Measurements from ENCODE around the gene FXYD5.

Gene FXYD5

GRCh38 chr19:35154525-35155406 is at the start of gene FXYD5:
Gene FXYD5, plus strand, starts transcription at chr19:35154735. Its CDS starts 816 bp downstream, at chr19:35155551.
- DNase-seq, result peak; percentile 76

GRCh38 chr19:35105047-35105410 is 49.5 kb upstream of the FXYD5 start:
- DNase-seq, result no peak

- DNase-seq, result no peak
Observed at GRCh38 chr19:35105411-35106290, 48.9 kb upstream of the FXYD5 start.

DNA sequence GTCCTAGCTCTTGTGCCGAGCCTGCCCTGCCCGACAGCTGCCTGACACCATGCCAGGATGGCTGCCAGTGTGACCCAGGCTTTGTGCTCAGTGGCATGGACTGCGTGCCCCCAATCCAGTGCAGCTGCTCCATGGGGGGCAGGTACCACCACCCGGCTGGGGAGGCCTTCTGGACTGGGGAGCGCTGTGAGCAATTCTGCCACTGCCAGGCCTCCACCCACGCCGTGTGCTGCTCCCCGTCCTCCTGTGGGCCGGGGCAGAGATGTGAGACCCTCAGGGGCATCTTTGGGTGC is 48.3 kb upstream of the FXYD5 start:
- DNase-seq, result no peak

DNA sequence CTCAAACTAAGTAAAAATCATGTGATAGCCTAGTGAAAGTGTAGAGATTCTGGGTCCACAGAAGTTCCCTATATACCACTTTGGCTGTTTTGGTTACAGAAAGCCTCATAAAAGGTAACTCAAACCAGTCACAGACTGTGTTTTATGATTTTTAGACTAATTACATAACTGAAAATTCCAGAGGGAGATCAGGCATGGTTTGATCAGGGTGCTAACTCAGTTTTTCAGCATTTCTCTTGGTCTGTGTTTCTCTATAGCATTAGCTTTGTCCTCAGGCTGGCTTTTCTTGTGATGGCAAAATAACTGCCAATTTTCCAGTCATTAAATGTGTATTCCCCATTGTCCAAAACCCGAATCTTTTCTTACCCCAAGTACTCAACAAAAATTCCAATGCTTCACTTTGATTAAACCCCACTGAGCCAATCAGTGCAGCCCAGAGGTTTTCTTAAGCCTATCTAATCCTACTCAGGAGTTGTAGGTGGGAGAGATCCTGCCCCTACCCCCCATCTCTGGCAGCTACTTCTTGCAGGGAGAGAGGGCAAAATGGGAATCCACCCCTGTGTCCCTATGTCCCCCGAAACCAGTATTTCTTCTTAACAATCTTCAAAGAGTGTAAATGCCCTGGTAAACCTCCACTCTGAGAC is 47.5 kb upstream of the FXYD5 start:
- no peak for DNase-seq

DNA sequence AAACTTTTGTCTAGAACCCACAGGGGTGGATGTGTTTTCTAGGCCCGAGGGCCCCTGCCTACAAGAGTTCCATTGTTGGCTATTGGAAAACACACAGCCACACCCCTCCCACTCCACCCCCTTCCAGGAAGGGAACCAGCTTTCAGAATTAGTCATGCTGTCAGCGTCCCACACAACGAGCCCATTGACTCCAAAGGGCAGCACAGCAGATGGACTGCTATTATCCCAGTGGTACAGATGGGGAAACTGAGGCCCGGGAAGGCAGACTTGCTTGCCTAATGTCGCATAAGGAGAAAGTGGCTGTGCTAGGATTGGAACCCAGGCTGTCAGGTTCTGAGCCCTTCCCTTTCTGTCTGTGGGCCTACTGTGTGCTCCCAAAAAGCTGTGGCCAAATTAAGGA is 47.0 kb upstream of the FXYD5 start:
- DNase-seq, result no peak

GRCh38 chr19:35108730-35109129 is 45.8 kb upstream of the FXYD5 start:
- DNase-seq, result no peak

DNA sequence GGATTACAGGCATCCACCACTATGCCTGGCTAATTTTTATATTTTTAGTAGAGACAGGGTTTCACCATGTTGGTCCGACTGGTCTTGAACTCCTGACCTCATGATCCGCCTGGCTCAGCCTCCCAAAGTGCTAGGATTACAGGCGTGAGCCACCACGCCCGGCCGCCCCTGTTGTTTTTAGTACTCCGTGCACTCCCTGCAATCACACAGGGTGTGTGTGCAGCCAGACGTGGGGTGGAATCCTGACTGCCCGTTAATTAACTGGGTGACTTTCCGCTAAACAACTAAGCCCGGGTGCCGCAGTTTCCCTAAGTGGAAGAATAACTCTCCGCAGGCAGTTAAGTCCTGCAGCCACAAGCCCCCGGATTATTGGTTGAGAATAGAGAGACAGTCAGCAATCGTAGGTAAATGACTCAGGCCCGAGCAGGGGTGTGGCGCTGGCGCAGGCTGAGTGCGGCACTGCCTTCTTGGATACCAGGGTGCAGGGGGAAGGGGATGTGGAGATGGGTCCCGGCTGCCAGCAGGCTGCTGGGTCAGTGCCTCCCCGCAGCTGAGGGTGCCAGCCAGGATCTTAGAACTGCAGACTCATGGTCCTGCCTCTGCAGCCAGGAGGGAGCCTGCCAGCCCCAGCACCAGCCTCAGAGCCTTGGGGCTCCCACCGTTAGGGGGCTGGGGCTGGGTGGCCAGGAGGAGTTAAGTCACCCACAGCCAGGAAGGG is 45.0 kb upstream of the FXYD5 start:
- DNase-seq, result no peak

- no peak for DNase-seq
Observed at GRCh38 chr19:35110974-35111373, 43.6 kb upstream of the FXYD5 start.

DNA sequence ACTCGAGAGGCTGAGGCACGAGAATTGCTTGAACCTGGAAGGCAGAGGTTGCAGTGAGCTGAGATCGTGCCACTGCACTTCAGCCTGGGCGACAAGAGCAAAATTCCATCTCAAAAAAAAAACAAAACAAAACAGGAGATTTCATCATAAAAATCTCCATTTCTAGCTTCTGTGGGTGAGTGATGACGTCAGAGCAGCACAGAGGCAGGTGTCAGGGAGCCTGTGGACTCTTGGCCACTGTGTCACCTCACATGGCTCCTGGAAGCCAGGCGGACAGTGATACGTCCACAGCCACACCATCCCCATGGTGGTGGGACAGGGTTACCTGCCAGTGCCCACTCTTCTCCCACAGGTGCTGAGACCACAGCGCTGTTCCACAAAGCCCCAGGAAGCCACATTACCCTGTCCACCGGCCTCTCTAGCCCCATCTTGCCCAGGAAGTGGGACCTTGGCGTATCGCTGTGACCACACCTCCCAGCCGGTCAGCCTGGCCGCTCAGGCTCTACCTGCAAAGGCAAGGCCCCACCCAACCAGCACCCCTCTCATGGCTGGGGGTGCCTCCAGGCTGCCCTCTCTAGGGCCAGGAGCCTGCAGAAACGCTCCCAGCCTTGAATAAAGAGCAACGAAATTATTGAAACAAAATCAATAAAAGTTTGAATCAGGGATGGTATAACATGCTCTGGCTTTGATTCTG is 41.4 kb upstream of the FXYD5 start:
- no peak for DNase-seq

DNA sequence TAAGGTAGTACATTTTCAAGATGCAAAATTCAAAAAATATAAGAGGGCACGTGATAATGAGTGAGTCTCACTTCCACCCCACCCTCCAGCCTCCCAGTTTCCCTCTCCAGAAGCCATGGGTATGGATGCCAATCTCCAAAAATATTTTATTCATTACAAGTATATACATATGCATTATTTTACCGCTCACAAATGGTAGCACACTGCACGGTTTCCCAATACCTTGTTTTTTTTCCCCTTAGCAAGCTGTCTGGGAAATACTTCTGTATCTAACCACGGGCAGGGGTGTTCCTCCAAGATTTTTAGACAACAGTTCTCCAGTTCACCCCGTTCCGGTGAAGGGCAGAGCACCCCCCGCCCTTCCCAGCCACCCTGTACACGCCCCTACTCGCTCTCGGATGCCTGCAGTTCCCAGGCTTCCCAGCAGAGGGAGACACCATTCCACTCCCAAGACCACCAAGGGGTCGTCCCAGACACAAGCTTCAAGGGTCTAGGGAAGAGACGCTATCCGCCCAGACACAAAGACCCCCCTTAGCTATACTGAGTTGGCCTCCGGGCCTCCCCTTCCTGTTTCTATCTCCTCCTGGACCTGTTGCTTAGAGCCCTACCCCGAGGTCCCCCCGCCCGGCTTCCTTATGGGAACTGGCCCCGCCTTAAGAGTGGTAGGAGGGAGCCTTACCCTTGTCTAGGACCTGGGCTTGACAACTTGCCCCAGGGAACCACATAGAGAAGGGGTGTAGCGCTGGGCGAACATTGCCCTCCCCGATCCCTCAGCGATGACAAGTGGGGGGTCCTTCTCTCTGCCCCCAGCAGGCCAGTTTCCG is 40.0 kb upstream of the FXYD5 start:
- DNase-seq, result peak; percentile 68

DNA sequence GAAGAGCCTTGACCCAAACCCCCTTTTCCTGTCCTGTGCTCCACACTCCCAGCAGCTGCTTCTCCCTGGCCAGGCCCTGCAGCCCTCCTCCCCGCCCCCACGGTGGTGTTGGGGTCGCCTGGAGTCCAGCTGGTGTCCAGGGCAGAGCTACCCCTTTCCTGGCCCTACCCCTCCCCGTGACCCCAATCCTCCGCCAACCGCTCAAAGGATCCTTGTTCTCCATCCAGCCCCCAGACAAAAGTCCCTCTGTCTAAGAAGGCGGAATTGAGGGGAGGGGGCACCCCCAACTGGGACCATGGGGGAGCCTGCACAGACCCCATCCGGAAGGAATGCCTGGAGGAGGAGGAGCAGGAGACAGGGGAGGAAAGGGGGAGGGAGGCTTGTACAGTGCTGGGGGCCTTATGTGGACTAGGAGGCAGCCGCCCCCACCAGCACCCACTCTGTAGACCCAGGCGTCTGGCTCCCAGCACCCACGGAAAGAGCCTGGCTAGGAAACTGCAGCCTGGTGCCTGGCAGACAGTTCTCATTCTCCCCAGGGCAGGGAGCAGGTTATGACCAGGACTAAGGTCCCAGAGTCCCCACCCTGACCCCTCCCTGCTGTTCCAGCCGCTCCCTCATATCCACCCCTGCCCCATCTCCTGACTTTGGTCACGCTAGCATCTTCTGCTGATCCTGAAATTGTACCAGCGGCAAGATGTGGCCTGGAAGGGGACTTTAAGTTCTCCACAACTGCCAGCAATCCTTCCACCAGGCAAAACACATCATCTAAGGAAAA is 39.2 kb upstream of the FXYD5 start, which contains the start of gene FXYD3:
Gene FXYD3 (plus strand): TSS at position 647 of the 775 bp plus-strand sequence. CDS start 3,554 bp downstream, outside the sequence.
- DNase-seq, result no peak

DNA sequence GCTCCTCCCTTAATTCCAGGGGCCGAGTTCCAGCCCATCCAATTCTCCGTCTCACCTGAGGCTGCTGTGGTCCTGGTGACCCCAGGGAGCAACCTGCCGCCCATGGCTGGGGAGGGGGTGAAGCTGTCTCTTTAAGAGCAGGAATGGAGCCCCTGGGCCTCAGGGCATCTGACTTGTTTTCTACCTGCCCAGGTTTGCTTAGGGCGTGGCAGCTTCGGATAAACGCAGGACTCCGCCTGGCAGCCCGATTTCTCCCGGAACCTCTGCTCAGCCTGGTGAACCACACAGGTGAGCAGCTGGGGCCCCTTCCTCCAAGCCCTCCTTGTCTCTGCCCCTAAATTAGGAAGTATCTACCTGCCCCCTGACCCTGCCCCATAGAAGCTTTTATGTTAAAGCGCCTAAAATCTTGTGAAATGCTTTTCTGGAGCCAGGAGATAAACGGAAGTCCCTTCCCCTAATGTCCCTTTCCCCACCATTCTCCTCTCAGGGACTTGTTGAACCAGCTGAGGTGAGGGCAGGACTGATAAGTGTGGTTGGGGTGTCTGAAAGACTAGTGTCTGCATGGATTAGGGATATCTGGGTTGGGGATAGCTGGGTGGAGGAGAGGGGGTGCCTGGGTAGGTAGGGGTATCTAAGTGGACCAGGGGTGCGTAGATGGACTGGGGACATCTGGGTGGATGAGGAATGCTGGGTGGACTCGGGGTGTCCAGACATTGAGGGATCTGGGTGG is 38.3 kb upstream of the FXYD5 start:
- no peak for DNase-seq

GRCh38 chr19:35117116-35117515 is 37.4 kb upstream of the FXYD5 start:
- no peak for DNase-seq

DNA sequence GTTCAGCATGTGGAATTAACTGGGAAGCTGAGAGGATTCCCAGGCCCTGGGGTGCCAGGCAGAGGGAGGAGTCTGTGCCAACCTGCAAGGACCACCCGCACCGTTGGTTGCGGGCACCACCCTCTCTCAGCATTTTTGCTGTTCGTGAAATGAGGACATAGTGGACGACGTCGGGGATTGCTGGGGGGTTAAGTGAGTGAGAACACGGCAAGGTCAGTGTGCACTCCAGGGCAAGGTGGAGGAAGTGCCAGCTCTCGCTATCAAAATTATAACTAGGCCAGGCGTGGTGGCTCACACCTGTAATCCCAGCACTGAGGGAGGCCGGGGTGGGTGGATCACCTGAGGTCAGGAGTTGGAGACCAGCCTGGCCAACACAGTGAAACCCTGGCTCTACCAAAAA is 36.7 kb upstream of the FXYD5 start:
- DNase-seq, result no peak

DNA sequence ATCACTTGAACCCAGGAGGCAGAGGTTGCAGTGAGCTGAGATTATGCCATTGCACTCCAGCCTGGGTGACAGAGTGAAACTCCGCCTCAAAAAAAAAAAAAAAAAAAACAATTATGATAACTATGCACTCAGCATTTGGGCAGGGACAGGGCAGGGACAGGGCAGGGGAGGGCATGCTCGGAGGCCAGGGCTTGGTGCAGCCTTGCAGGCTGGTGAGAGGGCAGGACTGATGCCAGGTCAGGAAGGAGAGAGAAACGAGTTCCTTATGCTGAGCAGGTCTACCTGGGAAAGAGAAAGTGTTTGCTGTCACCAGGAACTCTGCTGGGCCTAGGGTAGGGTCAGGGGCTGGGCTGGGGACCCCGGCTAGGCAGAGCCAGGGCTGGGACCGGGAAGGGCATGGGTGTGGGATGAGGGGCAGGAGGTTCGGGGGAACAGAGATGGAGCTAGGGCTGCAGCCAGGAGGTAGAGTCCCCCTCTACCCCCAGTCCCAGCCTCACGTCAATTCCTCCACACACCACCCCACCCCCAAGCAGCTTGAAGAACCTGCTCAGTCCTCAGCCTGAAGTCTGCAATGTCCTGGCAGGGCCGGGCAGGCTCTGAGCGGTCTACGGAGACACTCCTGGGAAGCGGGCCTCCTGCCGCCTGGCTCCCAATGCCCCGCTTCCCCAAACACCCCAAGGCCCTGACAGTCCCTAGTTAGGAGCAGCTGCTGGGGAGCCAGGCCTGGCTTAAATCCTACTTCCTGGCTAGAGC is 36.1 kb upstream of the FXYD5 start:
- no peak for DNase-seq

- DNase-seq, result no peak
Observed at GRCh38 chr19:35119091-35119490, 35.4 kb upstream of the FXYD5 start.

DNA sequence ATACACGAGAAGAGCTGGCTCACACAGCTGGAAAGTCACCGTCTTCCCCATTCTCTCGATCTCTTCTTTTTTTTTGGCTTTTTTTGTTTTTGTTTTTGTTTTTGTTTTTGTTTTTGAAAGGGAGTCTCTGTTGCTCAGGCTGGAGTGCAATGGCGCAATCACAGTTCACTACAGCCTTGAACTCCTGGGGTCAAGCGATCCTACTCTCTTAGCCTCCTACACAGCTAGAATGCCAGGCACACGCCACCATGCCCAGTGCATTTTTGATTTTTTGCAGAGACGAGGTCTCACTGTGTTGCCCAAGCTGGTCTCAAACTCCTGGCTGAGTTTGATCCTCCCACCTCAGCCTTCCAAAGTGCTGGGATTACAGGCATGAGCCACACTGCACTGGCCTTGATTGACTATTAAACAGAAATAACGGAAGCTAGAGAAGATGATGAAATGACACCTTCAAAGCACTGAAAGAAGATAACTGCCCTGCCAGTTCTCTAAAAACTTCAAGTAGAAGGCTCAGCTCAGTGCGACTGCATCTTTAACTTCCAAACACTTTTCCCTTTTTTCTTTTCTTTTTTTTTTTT is 34.9 kb upstream of the FXYD5 start:
- no peak for DNase-seq

DNA sequence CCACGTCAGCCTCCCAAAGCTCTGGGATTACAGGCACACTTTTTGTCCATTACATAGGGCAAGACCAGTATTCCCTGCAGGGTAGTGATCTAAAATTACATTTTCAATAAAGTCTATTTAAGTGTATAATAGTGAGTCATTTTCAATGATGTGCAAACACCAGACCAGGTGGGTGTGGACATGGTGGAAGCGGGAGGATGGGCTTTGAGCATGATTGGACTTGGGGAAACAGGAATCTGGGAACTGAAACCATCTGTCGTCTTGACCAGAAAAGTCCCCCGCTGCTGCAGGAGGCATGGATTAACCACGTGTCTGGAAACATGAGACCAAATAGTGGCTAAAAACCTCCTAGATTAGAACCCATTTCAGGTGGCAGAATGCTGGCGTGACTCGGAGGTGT is 34.0 kb upstream of the FXYD5 start:
- DNase-seq, result no peak
